ENCODE measurements around the gene EFNA5.

The EFNA5 gene

DNA sequence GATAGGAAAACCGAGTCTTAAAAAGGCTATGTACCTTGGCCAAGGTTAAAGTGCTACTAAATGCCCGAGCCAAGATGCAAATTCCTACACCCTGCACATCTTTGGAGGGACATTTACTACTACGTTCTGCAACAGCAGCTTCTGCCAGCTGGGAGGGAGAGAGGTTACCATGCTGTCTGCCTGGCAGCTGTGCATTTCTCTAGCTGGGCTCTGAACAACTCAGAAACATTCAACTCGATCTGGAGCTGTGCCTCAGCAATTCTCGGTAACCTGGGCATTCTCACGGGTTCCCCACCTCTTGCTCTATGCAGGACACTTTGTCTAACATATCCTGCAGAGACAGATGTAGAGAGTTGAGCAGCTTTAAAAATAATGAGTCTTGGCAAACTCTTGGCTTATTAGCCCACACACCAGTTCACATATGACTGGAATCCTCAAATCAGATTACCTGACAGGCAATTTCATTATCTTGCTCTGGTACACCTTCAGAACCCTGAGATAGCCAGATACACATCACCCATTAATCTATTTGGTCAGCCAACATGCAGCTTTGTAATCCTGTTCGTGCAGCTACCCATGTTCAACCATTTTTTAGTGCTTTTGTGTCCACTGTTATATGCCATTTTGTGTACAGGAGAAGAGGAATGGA is 115.8 kb downstream of the EFNA5 start:
- Histone ChIP-seq H3K4me2 (no peak overlapping the region), H3K27ac (no peak overlapping the region), H3K4me1 (ENCODE audit: low read depth, poor library complexity, severe bottlenecking) (peaks cover 7% of the 10 kb centered on the region), H3K36me3 (ENCODE audit: insufficient read depth) (no peaks in the 10 kb centered on the region), H3K9ac (no peak overlapping the region), H4K20me1 (ENCODE audit: insufficient read depth) (no peaks in the 10 kb centered on the region), H3K27me3 (ENCODE audit: insufficient read depth, low read depth) (no peaks in the 10 kb centered on the region), H2AFZ (ENCODE audit: low read depth) (no peak overlapping the region), H3K4me3 (IDR thresholded peaks at IDR 0.05; ENCODE audit: insufficient read depth, low read depth, low read length) (no peak overlapping the region), H3K79me2 (ENCODE audit: insufficient read depth, low read depth) (no peaks in the 10 kb centered on the region)
- TF ChIP-seq, protein P1, sequence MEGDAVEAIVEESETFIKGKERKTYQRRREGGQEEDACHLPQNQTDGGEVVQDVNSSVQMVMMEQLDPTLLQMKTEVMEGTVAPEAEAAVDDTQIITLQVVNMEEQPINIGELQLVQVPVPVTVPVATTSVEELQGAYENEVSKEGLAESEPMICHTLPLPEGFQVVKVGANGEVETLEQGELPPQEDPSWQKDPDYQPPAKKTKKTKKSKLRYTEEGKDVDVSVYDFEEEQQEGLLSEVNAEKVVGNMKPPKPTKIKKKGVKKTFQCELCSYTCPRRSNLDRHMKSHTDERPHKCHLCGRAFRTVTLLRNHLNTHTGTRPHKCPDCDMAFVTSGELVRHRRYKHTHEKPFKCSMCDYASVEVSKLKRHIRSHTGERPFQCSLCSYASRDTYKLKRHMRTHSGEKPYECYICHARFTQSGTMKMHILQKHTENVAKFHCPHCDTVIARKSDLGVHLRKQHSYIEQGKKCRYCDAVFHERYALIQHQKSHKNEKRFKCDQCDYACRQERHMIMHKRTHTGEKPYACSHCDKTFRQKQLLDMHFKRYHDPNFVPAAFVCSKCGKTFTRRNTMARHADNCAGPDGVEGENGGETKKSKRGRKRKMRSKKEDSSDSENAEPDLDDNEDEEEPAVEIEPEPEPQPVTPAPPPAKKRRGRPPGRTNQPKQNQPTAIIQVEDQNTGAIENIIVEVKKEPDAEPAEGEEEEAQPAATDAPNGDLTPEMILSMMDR (conservative IDR thresholded peaks at IDR 0.05; ENCODE audit: low read depth, low read length) = no peak

DNA sequence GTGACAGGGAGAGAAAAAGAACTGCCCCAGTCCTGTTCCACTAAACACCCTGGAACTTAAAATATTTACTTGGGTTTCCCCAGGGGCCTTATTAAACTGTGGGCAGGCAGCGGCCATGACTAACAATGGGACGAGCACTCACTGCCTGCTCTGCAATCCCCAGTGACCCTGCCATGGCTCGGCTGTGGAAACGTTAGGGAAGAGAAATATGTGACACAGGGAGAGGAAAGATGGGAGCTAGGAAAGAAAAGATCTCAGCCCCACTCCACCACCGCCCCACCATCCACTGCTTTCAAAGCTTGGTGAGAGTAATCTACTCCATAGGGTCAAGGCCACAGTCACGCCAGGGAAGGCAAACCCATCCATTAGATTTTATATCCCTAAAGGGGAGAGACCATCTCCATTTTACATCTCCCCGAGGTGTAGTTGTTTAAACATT is 117.6 kb downstream of the EFNA5 start:
- no peak overlapping the region for H3K4me2 ChIP-seq
- H3K27ac ChIP-seq = no peak overlapping the region
- no peak overlapping the region for H3K4me3 ChIP-seq (IDR thresholded peaks at IDR 0.05; ENCODE audit: insufficient read depth, low read depth, low read length)
- TF ChIP-seq, protein P1 (conservative IDR thresholded peaks at IDR 0.05; ENCODE audit: low read depth, low read length) = no peak
- no peak overlapping the region for H3K9ac ChIP-seq
- no peak overlapping the region for H2AFZ ChIP-seq (ENCODE audit: low read depth)
- peaks cover 7% of the 10 kb centered on the region for H3K4me1 ChIP-seq (ENCODE audit: low read depth, poor library complexity, severe bottlenecking)
- H3K36me3 ChIP-seq (ENCODE audit: insufficient read depth) = no peaks in the 10 kb centered on the region
- H3K27me3 ChIP-seq (ENCODE audit: insufficient read depth, low read depth) = no peaks in the 10 kb centered on the region
- no peaks in the 10 kb centered on the region for H4K20me1 ChIP-seq (ENCODE audit: insufficient read depth)
- H3K79me2 ChIP-seq (ENCODE audit: insufficient read depth, low read depth) = no peaks in the 10 kb centered on the region

DNA sequence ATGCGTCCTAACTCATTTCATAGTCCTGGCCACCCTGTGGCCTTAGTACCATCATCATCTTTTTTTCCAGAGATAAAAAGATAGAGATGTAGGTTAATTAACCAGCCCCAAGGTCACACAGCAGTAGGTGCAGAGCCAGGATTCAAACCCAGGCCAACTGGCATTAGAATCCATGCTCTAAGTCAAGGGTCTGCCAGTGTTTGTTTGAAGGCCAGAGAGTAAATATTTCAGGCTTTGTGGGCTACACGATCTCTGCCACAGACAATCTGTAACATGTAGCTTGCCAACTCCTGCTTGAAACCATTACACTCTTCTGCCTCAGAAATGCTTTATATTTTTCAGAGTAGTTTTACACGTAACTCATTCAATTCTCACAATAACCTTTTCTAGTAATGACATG is 119.6 kb downstream of the EFNA5 start:
- no peak overlapping the region for H3K9ac ChIP-seq
- no peaks in the 10 kb centered on the region for H3K27me3 ChIP-seq (ENCODE audit: insufficient read depth, low read depth)
- TF ChIP-seq, protein P1 (conservative IDR thresholded peaks at IDR 0.05; ENCODE audit: low read depth, low read length) = no peak
- no peak overlapping the region for H3K4me2 ChIP-seq
- no peak overlapping the region for H2AFZ ChIP-seq (ENCODE audit: low read depth)
- no peaks in the 10 kb centered on the region for H3K79me2 ChIP-seq (ENCODE audit: insufficient read depth, low read depth)
- H3K4me3 ChIP-seq (IDR thresholded peaks at IDR 0.05; ENCODE audit: insufficient read depth, low read depth, low read length) = no peak overlapping the region
- no peaks in the 10 kb centered on the region for H4K20me1 ChIP-seq (ENCODE audit: insufficient read depth)
- H3K36me3 ChIP-seq (ENCODE audit: insufficient read depth) = no peaks in the 10 kb centered on the region
- no peaks in the 10 kb centered on the region for H3K4me1 ChIP-seq (ENCODE audit: low read depth, poor library complexity, severe bottlenecking)
- H3K27ac ChIP-seq = no peak overlapping the region

DNA sequence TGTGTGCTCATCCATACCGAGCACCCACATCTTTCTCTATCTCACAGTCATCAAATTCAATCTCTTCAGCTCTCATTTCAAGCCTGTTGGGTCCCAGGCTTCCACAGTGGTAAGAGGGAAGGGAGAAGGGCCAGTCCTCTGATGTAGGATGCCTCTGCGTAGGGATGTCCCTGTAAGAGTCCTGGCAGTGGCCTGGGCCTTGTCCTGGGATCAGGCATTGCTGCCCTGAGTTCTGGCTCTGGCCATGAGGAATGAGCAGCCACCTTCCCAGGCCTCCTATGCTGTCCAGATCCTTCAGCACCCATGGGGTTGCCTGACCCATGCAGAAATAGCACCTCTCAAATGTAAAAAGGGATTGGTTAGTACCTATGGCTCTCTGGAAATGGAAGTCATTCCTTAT is 121.2 kb downstream of the EFNA5 start:
- Histone ChIP-seq H3K27ac (no peak overlapping the region), H3K36me3 (ENCODE audit: insufficient read depth) (no peaks in the 10 kb centered on the region), H3K4me2 (no peak overlapping the region), H3K9ac (no peak overlapping the region), H4K20me1 (ENCODE audit: insufficient read depth) (no peaks in the 10 kb centered on the region), H3K27me3 (ENCODE audit: insufficient read depth, low read depth) (no peaks in the 10 kb centered on the region), H2AFZ (ENCODE audit: low read depth) (no peak overlapping the region), H3K4me3 (IDR thresholded peaks at IDR 0.05; ENCODE audit: insufficient read depth, low read depth, low read length) (no peak overlapping the region), H3K79me2 (ENCODE audit: insufficient read depth, low read depth) (no peaks in the 10 kb centered on the region), H3K4me1 (ENCODE audit: low read depth, poor library complexity, severe bottlenecking) (no peaks in the 10 kb centered on the region)
- TF ChIP-seq, protein P1 (conservative IDR thresholded peaks at IDR 0.05; ENCODE audit: low read depth, low read length) = no peak
